ENCODE results near the gene KCNJ18.
"Not testable (repeated sequence)": the region's sequence is repeated elsewhere in the genome, so short reads cannot be mapped to it uniquely, and the experiment has no call there.

- TF ChIP-seq, protein P1, sequence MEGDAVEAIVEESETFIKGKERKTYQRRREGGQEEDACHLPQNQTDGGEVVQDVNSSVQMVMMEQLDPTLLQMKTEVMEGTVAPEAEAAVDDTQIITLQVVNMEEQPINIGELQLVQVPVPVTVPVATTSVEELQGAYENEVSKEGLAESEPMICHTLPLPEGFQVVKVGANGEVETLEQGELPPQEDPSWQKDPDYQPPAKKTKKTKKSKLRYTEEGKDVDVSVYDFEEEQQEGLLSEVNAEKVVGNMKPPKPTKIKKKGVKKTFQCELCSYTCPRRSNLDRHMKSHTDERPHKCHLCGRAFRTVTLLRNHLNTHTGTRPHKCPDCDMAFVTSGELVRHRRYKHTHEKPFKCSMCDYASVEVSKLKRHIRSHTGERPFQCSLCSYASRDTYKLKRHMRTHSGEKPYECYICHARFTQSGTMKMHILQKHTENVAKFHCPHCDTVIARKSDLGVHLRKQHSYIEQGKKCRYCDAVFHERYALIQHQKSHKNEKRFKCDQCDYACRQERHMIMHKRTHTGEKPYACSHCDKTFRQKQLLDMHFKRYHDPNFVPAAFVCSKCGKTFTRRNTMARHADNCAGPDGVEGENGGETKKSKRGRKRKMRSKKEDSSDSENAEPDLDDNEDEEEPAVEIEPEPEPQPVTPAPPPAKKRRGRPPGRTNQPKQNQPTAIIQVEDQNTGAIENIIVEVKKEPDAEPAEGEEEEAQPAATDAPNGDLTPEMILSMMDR (IDR thresholded peaks at IDR 0.05; ENCODE audit: low read depth, low read length, poor library complexity, severe bottlenecking): not testable (repeated sequence)
- not testable (repeated sequence) for TF ChIP-seq EZH2phosphoT487 (IDR thresholded peaks at IDR 0.05; ENCODE audit: borderline replicate concordance, low read length)
These were observed 16.6 kb downstream of the KCNJ18 start for GRCh38 chr17:21708612-21709535.

Measured in DOHH2 (cell line).